ENCODE results near the gene ARIH1.

Gene ARIH1

DNA sequence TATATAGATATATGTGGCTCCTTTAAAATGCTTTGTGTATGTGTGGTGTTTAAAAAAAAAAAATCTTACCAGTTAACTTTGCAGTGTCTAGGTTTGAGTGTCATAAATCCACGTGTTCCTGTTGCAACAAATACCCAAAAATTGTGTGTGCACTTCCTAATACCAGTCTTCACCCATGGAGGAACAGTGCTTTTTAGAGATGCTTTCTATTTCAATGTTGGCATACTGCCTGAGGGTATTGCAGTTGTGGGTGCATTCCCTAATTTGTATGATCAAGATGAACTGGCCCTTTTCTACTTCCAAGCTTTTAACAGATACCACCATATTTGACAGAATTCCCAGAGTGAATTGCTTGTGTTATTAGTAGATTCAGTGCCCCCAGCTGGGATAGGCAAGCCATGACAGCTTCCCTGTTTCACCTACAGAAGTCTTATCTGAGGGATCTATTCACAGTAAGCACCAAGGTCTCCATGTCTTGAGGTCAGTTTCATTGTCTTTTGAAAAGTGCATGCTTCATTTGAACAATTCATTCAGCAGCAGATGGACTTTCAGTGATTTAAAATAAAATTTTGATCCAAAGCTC, 111.4 kb downstream of the ARIH1 start:
- no peak for TF ChIP-seq TAF1 (IDR thresholded peaks at IDR 0.05; ENCODE audit: borderline replicate concordance, insufficient read depth, low read length)
- TF ChIP-seq FOXP2 (optimal IDR thresholded peaks at IDR 0.05; ENCODE audit: borderline replicate concordance, extremely low read depth, extremely low read length, insufficient read depth): no peak
- TF ChIP-seq, protein P1, sequence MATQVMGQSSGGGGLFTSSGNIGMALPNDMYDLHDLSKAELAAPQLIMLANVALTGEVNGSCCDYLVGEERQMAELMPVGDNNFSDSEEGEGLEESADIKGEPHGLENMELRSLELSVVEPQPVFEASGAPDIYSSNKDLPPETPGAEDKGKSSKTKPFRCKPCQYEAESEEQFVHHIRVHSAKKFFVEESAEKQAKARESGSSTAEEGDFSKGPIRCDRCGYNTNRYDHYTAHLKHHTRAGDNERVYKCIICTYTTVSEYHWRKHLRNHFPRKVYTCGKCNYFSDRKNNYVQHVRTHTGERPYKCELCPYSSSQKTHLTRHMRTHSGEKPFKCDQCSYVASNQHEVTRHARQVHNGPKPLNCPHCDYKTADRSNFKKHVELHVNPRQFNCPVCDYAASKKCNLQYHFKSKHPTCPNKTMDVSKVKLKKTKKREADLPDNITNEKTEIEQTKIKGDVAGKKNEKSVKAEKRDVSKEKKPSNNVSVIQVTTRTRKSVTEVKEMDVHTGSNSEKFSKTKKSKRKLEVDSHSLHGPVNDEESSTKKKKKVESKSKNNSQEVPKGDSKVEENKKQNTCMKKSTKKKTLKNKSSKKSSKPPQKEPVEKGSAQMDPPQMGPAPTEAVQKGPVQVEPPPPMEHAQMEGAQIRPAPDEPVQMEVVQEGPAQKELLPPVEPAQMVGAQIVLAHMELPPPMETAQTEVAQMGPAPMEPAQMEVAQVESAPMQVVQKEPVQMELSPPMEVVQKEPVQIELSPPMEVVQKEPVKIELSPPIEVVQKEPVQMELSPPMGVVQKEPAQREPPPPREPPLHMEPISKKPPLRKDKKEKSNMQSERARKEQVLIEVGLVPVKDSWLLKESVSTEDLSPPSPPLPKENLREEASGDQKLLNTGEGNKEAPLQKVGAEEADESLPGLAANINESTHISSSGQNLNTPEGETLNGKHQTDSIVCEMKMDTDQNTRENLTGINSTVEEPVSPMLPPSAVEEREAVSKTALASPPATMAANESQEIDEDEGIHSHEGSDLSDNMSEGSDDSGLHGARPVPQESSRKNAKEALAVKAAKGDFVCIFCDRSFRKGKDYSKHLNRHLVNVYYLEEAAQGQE (IDR thresholded peaks at IDR 0.05; ENCODE audit: insufficient read depth in 1 of 2, low read depth in 2 of 2, low read length in 2 of 2): no peak
- no peak for TF ChIP-seq SIN3A (IDR thresholded peaks at IDR 0.05; ENCODE audit: borderline replicate concordance, insufficient read depth, low read length)
- no peak for TF ChIP-seq POLR2AphosphoS5 (IDR thresholded peaks at IDR 0.05; ENCODE audit: low read depth, low read length)

DNA sequence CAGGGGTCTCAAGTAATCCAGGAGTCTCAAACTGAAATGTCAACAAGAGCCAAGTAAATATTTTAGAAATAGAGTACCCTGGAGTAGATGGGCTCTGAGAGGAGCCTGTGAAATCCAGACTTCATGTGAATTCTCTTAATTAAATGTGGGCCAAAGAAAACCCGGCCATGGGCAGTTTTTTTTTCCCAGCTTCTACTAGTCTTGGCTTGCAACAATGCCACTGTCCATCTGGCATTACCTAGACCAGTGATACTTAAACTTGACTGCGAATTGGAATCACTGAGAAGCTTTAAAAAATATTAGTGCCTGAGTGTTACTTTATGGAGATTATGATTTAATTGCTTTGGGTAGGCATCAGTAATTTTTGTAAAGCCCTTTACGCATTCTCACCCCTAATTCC, 114.0 kb downstream of the ARIH1 start:
- no peak for TF ChIP-seq FOXP2 (optimal IDR thresholded peaks at IDR 0.05; ENCODE audit: borderline replicate concordance, extremely low read depth, extremely low read length, insufficient read depth)
- TF ChIP-seq SIN3A (IDR thresholded peaks at IDR 0.05; ENCODE audit: borderline replicate concordance, insufficient read depth, low read length): no peak
- no peak for TF ChIP-seq POLR2AphosphoS5 (IDR thresholded peaks at IDR 0.05; ENCODE audit: low read depth, low read length)
- TF ChIP-seq, protein P1 (IDR thresholded peaks at IDR 0.05; ENCODE audit: insufficient read depth in 1 of 2, low read depth in 2 of 2, low read length in 2 of 2): no peak
- no peak for TF ChIP-seq TAF1 (IDR thresholded peaks at IDR 0.05; ENCODE audit: borderline replicate concordance, insufficient read depth, low read length)

DNA sequence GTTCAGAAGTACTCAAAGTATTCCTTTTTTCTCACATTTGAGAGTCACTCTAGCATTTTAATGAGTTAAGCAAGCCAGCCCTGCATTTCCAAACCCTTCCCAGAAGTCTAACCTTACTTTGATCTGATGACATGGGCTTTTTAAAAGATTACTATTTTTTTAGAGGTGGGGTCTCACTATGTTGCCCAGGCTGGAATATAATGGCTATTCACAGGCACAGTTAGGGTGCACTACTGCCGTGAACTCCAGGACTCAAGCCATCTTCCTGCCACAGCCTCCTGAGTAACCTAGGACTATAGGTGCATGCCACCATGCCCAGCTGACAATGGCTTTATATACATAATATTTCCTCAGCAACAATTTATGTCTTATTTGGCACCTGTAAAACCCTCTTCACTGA, 116.3 kb downstream of the ARIH1 start:
- TF ChIP-seq SIN3A (IDR thresholded peaks at IDR 0.05; ENCODE audit: borderline replicate concordance, insufficient read depth, low read length) (no peak), FOXP2 (optimal IDR thresholded peaks at IDR 0.05; ENCODE audit: borderline replicate concordance, extremely low read depth, extremely low read length, insufficient read depth) (no peak), TAF1 (IDR thresholded peaks at IDR 0.05; ENCODE audit: borderline replicate concordance, insufficient read depth, low read length) (no peak), POLR2AphosphoS5 (IDR thresholded peaks at IDR 0.05; ENCODE audit: low read depth, low read length) (no peak)
- TF ChIP-seq, protein P1 (IDR thresholded peaks at IDR 0.05; ENCODE audit: insufficient read depth in 1 of 2, low read depth in 2 of 2, low read length in 2 of 2): no peak

DNA sequence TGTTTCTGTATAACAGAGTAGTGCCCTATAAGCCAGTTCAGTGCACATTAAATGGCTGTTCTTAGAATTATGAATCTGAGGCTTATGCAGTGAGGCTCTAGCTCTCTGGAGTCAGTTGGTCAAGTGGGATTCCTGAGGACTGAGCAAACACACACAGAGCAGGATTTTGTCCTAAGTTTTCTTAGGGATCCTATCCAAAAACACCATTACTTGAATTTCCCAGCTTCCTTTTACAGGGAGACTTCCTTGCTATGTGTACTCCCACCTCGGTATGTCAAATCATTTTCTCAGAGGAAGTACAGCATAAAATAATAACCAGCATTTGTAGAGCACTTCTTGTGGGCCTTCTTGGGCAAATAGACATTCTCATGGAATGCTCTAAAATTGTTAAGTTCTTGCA, 117.2 kb downstream of the ARIH1 start:
- TF ChIP-seq, protein P1 (IDR thresholded peaks at IDR 0.05; ENCODE audit: insufficient read depth in 1 of 2, low read depth in 2 of 2, low read length in 2 of 2): no peak
- no peak for TF ChIP-seq TAF1 (IDR thresholded peaks at IDR 0.05; ENCODE audit: borderline replicate concordance, insufficient read depth, low read length)
- no peak for TF ChIP-seq POLR2AphosphoS5 (IDR thresholded peaks at IDR 0.05; ENCODE audit: low read depth, low read length)
- TF ChIP-seq SIN3A (IDR thresholded peaks at IDR 0.05; ENCODE audit: borderline replicate concordance, insufficient read depth, low read length): no peak
- no peak for TF ChIP-seq FOXP2 (optimal IDR thresholded peaks at IDR 0.05; ENCODE audit: borderline replicate concordance, extremely low read depth, extremely low read length, insufficient read depth)
